HL-60 (cell line): ENCODE results near the gene PTHLH.

ENCODE experiments used
- DNase-seq, 2 experiments: peaks; one replicate each; pipeline ENCODE4 v3.0.0-alpha.2; 2010 to 2020; ENCODE audit warnings: low read depth in 1 of 2, low spot score in 1 of 2
- H3K27ac ChIP-seq: fragments of 250-450 bp; sonication (Bioruptor Pico); replicated peaks from 2 replicates; pipeline ENCODE4 v1.5.1; 2020; ENCODE audit warnings: mild to moderate bottlenecking, moderate library complexity
- H3K27me3 ChIP-seq: fragments of 250-450 bp; sonication (Bioruptor Pico); 2 replicates; pipeline ENCODE4 v1.5.1; 2021; ENCODE audit warnings: mild to moderate bottlenecking, moderate library complexity; ENCODE audit not compliant: insufficient read depth, poor library complexity, severe bottlenecking
- H3K4me3 ChIP-seq: replicated peaks from 2 replicates; pipeline ENCODE4 v1.5.1; 2011; ENCODE audit warnings: mild to moderate bottlenecking, control low read depth, low read length; ENCODE audit not compliant: insufficient read depth
- GABPA ChIP-seq: IDR thresholded peaks from 2 replicates; pipeline ENCODE4 v1.6.1; 2012; ENCODE audit warnings: low read depth
- POLR2AphosphoS5 ChIP-seq: IDR thresholded peaks from 2 replicates; pipeline ENCODE4 v1.6.1; 2012; ENCODE audit warnings: low read depth
- SPI1 ChIP-seq: IDR thresholded peaks from 2 replicates; pipeline ENCODE4 v1.6.1; 2012; ENCODE audit warnings: low read depth, mild to moderate bottlenecking, borderline replicate concordance
- TF ChIP-seq, protein P1 (sequence below): IDR thresholded peaks from one replicate; pipeline ENCODE4 v1.5.1; 2011; ENCODE audit warnings: low read length, control low read depth, inconsistent platforms; ENCODE audit not compliant: insufficient read depth
- TF ChIP-seq, protein P2 (sequence below): IDR thresholded peaks from 2 replicates; pipeline ENCODE4 v1.6.1; 2012; ENCODE audit warnings: low read depth; ENCODE audit not compliant: insufficient replicate concordance

The PTHLH gene

DNA sequence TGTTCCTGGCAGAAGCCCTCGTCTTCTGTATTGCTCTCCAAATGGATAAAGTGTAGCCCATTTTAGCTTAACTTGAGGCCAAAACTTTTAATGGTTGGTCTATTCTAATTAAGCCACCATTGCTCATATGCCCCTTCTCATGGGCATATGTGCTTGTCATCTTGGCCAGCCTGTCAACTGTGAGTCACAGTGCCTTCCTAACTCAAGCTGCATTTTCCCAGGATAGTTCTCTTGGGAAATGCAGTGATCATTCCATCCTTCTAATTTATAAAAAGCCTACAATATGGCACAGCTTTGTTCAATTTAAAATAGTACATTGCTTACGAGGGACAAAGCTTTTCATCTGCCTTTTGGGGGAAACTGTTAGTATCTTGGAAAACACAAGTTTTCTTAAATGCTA, 6.6 kb downstream of the PTHLH start:
- Histone ChIP-seq H3K4me3 (no peak overlapping the region), H3K27ac (no peak overlapping the region), H3K27me3 (peaks cover 36% of the 10 kb centered on the region)
- no peak for DNase-seq
- TF ChIP-seq, protein P1, sequence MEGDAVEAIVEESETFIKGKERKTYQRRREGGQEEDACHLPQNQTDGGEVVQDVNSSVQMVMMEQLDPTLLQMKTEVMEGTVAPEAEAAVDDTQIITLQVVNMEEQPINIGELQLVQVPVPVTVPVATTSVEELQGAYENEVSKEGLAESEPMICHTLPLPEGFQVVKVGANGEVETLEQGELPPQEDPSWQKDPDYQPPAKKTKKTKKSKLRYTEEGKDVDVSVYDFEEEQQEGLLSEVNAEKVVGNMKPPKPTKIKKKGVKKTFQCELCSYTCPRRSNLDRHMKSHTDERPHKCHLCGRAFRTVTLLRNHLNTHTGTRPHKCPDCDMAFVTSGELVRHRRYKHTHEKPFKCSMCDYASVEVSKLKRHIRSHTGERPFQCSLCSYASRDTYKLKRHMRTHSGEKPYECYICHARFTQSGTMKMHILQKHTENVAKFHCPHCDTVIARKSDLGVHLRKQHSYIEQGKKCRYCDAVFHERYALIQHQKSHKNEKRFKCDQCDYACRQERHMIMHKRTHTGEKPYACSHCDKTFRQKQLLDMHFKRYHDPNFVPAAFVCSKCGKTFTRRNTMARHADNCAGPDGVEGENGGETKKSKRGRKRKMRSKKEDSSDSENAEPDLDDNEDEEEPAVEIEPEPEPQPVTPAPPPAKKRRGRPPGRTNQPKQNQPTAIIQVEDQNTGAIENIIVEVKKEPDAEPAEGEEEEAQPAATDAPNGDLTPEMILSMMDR: no peak
- no peak for TF ChIP-seq GABPA
- TF ChIP-seq, protein P2, sequence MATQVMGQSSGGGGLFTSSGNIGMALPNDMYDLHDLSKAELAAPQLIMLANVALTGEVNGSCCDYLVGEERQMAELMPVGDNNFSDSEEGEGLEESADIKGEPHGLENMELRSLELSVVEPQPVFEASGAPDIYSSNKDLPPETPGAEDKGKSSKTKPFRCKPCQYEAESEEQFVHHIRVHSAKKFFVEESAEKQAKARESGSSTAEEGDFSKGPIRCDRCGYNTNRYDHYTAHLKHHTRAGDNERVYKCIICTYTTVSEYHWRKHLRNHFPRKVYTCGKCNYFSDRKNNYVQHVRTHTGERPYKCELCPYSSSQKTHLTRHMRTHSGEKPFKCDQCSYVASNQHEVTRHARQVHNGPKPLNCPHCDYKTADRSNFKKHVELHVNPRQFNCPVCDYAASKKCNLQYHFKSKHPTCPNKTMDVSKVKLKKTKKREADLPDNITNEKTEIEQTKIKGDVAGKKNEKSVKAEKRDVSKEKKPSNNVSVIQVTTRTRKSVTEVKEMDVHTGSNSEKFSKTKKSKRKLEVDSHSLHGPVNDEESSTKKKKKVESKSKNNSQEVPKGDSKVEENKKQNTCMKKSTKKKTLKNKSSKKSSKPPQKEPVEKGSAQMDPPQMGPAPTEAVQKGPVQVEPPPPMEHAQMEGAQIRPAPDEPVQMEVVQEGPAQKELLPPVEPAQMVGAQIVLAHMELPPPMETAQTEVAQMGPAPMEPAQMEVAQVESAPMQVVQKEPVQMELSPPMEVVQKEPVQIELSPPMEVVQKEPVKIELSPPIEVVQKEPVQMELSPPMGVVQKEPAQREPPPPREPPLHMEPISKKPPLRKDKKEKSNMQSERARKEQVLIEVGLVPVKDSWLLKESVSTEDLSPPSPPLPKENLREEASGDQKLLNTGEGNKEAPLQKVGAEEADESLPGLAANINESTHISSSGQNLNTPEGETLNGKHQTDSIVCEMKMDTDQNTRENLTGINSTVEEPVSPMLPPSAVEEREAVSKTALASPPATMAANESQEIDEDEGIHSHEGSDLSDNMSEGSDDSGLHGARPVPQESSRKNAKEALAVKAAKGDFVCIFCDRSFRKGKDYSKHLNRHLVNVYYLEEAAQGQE: no peak
- TF ChIP-seq POLR2AphosphoS5: no peak
- TF ChIP-seq SPI1: no peak

- TF ChIP-seq, protein P2: no peak
- TF ChIP-seq, protein P1: no peak
- TF ChIP-seq SPI1 (no peak), GABPA (no peak), POLR2AphosphoS5 (no peak)
- Histone ChIP-seq H3K27me3 (peaks cover 32% of the 10 kb centered on the region), H3K4me3 (no peak overlapping the region), H3K27ac (no peak overlapping the region)
- no peak for DNase-seq
Observed at GRCh38 chr12:27965411-27965810, 7.1 kb downstream of the PTHLH start.

DNA sequence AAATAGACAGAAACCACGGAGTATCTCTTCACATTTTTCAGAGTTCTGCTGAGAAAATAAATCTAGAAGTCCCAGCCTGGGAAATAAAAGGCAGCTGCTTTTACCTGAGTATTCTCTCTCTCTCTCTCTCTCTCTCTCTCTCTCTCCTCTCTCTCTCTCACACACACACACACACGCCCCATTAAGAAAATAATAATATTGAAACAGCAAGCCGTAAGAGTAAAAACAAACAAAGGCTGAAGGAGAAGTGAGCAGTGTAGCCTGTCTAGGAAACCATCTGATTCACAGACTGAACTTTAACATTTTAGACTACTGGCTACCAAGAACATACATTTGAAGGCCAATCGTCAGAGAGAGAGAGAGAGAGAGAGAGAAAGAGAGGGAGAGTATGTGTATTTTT, 8.4 kb downstream of the PTHLH start:
- Histone ChIP-seq H3K4me3 (no peak overlapping the region), H3K27me3 (peaks cover 23% of the 10 kb centered on the region), H3K27ac (no peak overlapping the region)
- TF ChIP-seq POLR2AphosphoS5: no peak
- TF ChIP-seq SPI1: no peak
- TF ChIP-seq, protein P1: no peak
- TF ChIP-seq GABPA: no peak
- TF ChIP-seq, protein P2: no peak
- no peak for DNase-seq
